K562 (cell line): Measurements from ENCODE around the gene COQ8A. TPM values are rescaled to one million over a fixed set of nuclear protein-coding genes. Genes with fewer than 3 reads are reported as not detected.

ENCODE experiments used
- EP400 ChIP-seq: fragments of 450-650 bp; IDR thresholded peaks from 2 replicates; pipeline ENCODE4 v1.6.1; 2017; ENCODE audit warnings: antibody characterized with exemption, mild to moderate bottlenecking, moderate library complexity
- ETV1 ChIP-seq: fragments of 450-650 bp; conservative IDR thresholded peaks from 2 replicates; pipeline ENCODE4 v1.6.1; 2016; ENCODE audit warnings: missing genetic modification characterization, control low read depth, low read depth, missing compliant biosample characterization
- FOXK1 ChIP-seq: sonication (generic); formaldehyde crosslinking; IDR thresholded peaks from 2 replicates; pipeline ENCODE4 v1.8.0; 2022; ENCODE audit warnings: missing genetic modification reagents, mild to moderate bottlenecking, borderline replicate concordance
- HIVEP1 ChIP-seq: fragments of 250-450 bp; sonication (Bioruptor Pico); IDR thresholded peaks from 2 replicates; pipeline ENCODE4 v1.4.0; 2020; ENCODE audit warnings: mild to moderate bottlenecking
- NCOA6 ChIP-seq: fragments of 450-650 bp; IDR thresholded peaks from 2 replicates; pipeline ENCODE4 v1.6.1; 2017; ENCODE audit warnings: mild to moderate bottlenecking
- ZFX ChIP-seq: sonication (generic); formaldehyde crosslinking; IDR thresholded peaks from 2 replicates; pipeline ENCODE4 v1.8.0; 2022; ENCODE audit warnings: mild to moderate bottlenecking, missing genetic modification reagents, moderate library complexity
- ZKSCAN3 ChIP-seq: fragments of 250-450 bp; sonication (Bioruptor Pico); IDR thresholded peaks from 2 replicates; pipeline ENCODE4 v1.4.0; 2020
- ZNF253 ChIP-seq: fragments of 250-450 bp; sonication (Bioruptor Pico); conservative IDR thresholded peaks from 2 replicates; pipeline ENCODE4 v1.6.1; 2021; ENCODE audit warnings: mild to moderate bottlenecking
- ZNF778 ChIP-seq: fragments of 450-650 bp; formaldehyde crosslinking; IDR thresholded peaks from 2 replicates; pipeline ENCODE4 v1.4.0; 2020; ENCODE audit warnings: mild to moderate bottlenecking, moderate library complexity
- polyA plus RNA-seq, 8 experiments: library from polyadenylated mRNA; depleted of rRNA in 4 of 8; stranded (reverse) in 5 of 8; unstranded in 3 of 8; fragments of >200 nt; fragmentation: Nextera tagmentation in 2 of 8; fragmentation: Illumina TruSeq in 1 of 8; extraction: Ambion mirVana in 2 of 8; extraction: Trizol in 1 of 8; gene quantifications; 2 replicates each; pipeline versions ENCODE4 v1.2.1 to v1.2.3, GENCODE V29; 2011 to 2014; ENCODE audit warnings: inconsistent platforms in 1 of 8, missing spikeins in 1 of 8
- total RNA-seq, 7 experiments: library from RNA; depleted of rRNA in 6 of 7; stranded (reverse); fragments of >200 nt in 6 of 7; fragmentation: Illumina TruSeq in 2 of 7; extraction: Trizol in 2 of 7; gene quantifications; 2 replicates each; pipeline versions ENCODE4 v1.2.1 to v1.2.3, GENCODE V29; 2011 to 2021; ENCODE audit warnings: low replicate concordance in 1 of 7
- TF ChIP-seq, protein P1 (sequence below): fragments of 250-450 bp; sonication (Bioruptor Pico); IDR thresholded peaks from 2 replicates; pipeline ENCODE4 v1.4.0; 2020; ENCODE audit warnings: mild to moderate bottlenecking, moderate library complexity, borderline replicate concordance
- TF ChIP-seq, protein P2 (sequence below): fragments of 200-800 bp; sonication (Bioruptor generic); IDR thresholded peaks from 2 replicates; pipeline ENCODE4 v1.6.1; 2017; ENCODE audit warnings: missing genetic modification characterization, missing compliant biosample characterization
- TF ChIP-seq, protein P3 (sequence below): sonication (generic); formaldehyde crosslinking; IDR thresholded peaks from 2 replicates; pipeline ENCODE4 v1.8.0; 2022; ENCODE audit warnings: missing genetic modification reagents, mild to moderate bottlenecking, moderate library complexity, borderline replicate concordance
- TF ChIP-seq, protein P4 (sequence below), 2 experiments: fragments of 200-800 bp in 1 of 2; sonication (Bioruptor generic) in 1 of 2; sonication (generic) in 1 of 2; formaldehyde crosslinking in 1 of 2; IDR thresholded peaks in 1 of 2; conservative IDR thresholded peaks in 1 of 2; 2 replicates each; pipeline versions ENCODE4 v1.5.0 to v1.6.1; 2016 to 2020; ENCODE audit warnings: missing compliant biosample characterization in 1 of 2, missing genetic modification characterization in 1 of 2, missing genetic modification reagents in 1 of 2
- TF ChIP-seq, protein P5 (sequence below), 2 experiments: fragments of 450-650 bp; conservative IDR thresholded peaks; 2 replicates each; pipeline ENCODE4 v1.6.1; 2017; ENCODE audit warnings: mild to moderate bottlenecking in 2 of 2, moderate library complexity in 2 of 2

The COQ8A gene
- total and polyA plus RNA-seq, 9 of the 15 experiments (the other 6 are each of a cell fraction or from before 2014, with no cell fraction given), result 2.6 to 54.3 (median 32.4) TPM

DNA sequence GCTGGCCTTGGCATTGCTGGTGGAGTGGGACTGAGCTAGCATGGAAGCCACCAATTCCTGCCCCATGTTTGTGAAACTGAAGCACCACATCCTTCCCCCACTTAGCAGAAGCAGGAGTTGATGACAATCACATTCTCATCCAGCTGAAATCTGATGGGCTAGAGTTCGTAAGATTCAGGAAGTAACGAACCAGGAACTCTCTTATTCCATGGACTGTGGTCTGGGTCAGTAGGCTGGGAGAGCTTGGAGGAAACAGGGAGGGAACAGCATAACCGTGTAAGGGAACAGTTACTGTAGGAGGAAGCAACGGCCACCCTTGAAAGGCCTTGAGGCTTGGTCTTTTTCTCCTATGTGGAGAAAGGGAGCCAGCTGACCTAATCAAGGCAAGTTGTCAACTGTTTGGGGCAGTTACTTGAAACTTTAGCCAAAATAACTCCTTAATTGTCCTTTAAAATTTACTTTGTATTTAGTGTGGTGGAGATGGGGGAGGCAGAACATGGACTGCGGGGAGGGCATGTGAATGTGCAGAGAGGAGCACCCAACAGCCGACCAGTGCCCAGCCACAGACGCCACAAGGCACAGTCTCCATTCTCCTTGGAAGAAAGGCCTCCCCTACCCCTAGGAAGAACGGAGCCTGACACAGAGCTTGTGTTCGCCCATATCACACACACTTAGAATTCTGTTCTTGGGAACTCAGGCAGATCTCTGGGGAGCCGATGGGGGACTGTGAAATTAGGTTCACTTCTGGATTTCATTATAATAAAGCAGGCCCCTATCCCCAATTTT lies 2.0 kb upstream of the COQ8A start (continued):
- TF ChIP-seq, protein P1, sequence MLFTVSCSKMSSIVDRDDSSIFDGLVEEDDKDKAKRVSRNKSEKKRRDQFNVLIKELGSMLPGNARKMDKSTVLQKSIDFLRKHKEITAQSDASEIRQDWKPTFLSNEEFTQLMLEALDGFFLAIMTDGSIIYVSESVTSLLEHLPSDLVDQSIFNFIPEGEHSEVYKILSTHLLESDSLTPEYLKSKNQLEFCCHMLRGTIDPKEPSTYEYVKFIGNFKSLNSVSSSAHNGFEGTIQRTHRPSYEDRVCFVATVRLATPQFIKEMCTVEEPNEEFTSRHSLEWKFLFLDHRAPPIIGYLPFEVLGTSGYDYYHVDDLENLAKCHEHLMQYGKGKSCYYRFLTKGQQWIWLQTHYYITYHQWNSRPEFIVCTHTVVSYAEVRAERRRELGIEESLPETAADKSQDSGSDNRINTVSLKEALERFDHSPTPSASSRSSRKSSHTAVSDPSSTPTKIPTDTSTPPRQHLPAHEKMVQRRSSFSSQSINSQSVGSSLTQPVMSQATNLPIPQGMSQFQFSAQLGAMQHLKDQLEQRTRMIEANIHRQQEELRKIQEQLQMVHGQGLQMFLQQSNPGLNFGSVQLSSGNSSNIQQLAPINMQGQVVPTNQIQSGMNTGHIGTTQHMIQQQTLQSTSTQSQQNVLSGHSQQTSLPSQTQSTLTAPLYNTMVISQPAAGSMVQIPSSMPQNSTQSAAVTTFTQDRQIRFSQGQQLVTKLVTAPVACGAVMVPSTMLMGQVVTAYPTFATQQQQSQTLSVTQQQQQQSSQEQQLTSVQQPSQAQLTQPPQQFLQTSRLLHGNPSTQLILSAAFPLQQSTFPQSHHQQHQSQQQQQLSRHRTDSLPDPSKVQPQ (CRISPR knock-in tag), result no peak
- TF ChIP-seq, protein P2, sequence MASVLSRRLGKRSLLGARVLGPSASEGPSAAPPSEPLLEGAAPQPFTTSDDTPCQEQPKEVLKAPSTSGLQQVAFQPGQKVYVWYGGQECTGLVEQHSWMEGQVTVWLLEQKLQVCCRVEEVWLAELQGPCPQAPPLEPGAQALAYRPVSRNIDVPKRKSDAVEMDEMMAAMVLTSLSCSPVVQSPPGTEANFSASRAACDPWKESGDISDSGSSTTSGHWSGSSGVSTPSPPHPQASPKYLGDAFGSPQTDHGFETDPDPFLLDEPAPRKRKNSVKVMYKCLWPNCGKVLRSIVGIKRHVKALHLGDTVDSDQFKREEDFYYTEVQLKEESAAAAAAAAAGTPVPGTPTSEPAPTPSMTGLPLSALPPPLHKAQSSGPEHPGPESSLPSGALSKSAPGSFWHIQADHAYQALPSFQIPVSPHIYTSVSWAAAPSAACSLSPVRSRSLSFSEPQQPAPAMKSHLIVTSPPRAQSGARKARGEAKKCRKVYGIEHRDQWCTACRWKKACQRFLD (CRISPR knock-in tag), result peak; percentile 31; the same call in 1 of the 2 replicates
- TF ChIP-seq, protein P3, sequence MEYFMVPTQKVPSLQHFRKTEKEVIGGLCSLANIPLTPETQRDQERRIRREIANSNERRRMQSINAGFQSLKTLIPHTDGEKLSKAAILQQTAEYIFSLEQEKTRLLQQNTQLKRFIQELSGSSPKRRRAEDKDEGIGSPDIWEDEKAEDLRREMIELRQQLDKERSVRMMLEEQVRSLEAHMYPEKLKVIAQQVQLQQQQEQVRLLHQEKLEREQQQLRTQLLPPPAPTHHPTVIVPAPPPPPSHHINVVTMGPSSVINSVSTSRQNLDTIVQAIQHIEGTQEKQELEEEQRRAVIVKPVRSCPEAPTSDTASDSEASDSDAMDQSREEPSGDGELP (CRISPR knock-in tag), result 0 out of 2 replicates have a peak, but pooled peaks have one; percentile 13
- no peak for TF ChIP-seq ZKSCAN3 (CRISPR knock-in tag)
- TF ChIP-seq NCOA6, result no peak
- TF ChIP-seq ETV1, result no peak
- TF ChIP-seq HIVEP1 (CRISPR knock-in tag), result no peak
- TF ChIP-seq ZNF253 (CRISPR knock-in tag), result no peak
- TF ChIP-seq ZNF778 (CRISPR knock-in tag), result no peak
- TF ChIP-seq, protein P4, sequence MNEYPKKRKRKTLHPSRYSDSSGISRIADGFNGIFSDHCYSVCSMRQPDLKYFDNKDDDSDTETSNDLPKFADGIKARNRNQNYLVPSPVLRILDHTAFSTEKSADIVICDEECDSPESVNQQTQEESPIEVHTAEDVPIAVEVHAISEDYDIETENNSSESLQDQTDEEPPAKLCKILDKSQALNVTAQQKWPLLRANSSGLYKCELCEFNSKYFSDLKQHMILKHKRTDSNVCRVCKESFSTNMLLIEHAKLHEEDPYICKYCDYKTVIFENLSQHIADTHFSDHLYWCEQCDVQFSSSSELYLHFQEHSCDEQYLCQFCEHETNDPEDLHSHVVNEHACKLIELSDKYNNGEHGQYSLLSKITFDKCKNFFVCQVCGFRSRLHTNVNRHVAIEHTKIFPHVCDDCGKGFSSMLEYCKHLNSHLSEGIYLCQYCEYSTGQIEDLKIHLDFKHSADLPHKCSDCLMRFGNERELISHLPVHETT (CRISPR knock-in tag; conservative IDR thresholded peaks at IDR 0.05 in 1 of 2, IDR thresholded peaks at IDR 0.05 in 1 of 2), result peak in 1 of 2 experiments; percentile 59; a peak in 2 of 4 replicates
- TF ChIP-seq ZFX (CRISPR knock-in tag), result 0 out of 2 replicates have a peak, but pooled peaks have one; percentile 26
- TF ChIP-seq, protein P5, sequence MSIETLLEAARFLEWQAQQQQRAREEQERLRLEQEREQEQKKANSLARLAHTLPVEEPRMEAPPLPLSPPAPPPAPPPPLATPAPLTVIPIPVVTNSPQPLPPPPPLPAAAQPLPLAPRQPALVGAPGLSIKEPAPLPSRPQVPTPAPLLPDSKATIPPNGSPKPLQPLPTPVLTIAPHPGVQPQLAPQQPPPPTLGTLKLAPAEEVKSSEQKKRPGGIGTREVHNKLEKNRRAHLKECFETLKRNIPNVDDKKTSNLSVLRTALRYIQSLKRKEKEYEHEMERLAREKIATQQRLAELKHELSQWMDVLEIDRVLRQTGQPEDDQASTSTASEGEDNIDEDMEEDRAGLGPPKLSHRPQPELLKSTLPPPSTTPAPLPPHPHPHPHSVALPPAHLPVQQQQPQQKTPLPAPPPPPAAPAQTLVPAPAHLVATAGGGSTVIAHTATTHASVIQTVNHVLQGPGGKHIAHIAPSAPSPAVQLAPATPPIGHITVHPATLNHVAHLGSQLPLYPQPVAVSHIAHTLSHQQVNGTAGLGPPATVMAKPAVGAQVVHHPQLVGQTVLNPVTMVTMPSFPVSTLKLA (conservative IDR thresholded peaks at IDR 0.05), result no peak
- TF ChIP-seq EP400, result no peak
- 0 out of 2 replicates have a peak, but pooled peaks have one; percentile 38 for TF ChIP-seq FOXK1 (CRISPR knock-in tag)
